ENCODE measurements around the gene COPB1. TPM values are rescaled to one million over a fixed set of nuclear protein-coding genes. Genes with fewer than 3 reads are reported as not detected.
A peak's percentile ranks its signal among the peaks of the same experiment; 100 is the strongest.

COPB1 gene
- polyA plus RNA-seq, 1 donor (not counting 4 experiments of a cell fraction or from before 2014, with no cell fraction given) = 169 TPM

- dilution Hi-C loops (cut with MboI; ENCODE audit: extremely low pct_ligation_motif_present, low sequenced_read_pairs) = no loop called here
- no peaks in the 10 kb centered on the region for H4K20me1 ChIP-seq (ENCODE audit: control insufficient read depth, extremely low read depth, insufficient read depth, low read length)
- DNase-seq (ENCODE audit: low read depth, low spot score) (no peak), FAIRE-seq (no peak)
- no peak overlapping the region for H3K4me3 ChIP-seq (ENCODE audit: control insufficient read depth in 2 of 3, extremely low read depth in 1 of 3, insufficient read depth in 2 of 3, low read depth in 1 of 3, low read length in 3 of 3)
- H3K4me2 ChIP-seq (ENCODE audit: control insufficient read depth, extremely low read depth, insufficient read depth, low read depth, low read length) = no peak overlapping the region
- H3K27me3 ChIP-seq (ENCODE audit: control insufficient read depth, extremely low read depth, insufficient read depth, low read length) = no peaks in the 10 kb centered on the region
- TF ChIP-seq CTCF (optimal IDR thresholded peaks at IDR 0.05 in 1 of 3, IDR thresholded peaks at IDR 0.05 in 1 of 3, conservative IDR thresholded peaks at IDR 0.05 in 1 of 3; ENCODE audit: extremely low read depth in 1 of 3, insufficient read depth in 2 of 3, low read length in 3 of 3) (no peak), EZH2 (IDR thresholded peaks at IDR 0.05; ENCODE audit: low read length) (no peak)
- H3K9me3 ChIP-seq (ENCODE audit: control insufficient read depth, low read depth, low read length) = no peaks in the 10 kb centered on the region
- peaks cover 48% of the 10 kb centered on the region for H3K4me1 ChIP-seq (ENCODE audit: control insufficient read depth, extremely low read depth, insufficient read depth, low read length)
- H3K9ac ChIP-seq (ENCODE audit: control insufficient read depth, extremely low read depth, insufficient read depth, low read length) = no peak overlapping the region
- peaks cover 1 to 3% of the 10 kb centered on the region in 2 experiments for H3K36me3 ChIP-seq (ENCODE audit: control insufficient read depth in 2 of 2, extremely low read depth in 1 of 2, insufficient read depth in 2 of 2, low read length in 2 of 2)
- no peaks in the 10 kb centered on the region for H3K79me2 ChIP-seq (ENCODE audit: control insufficient read depth, insufficient read depth, low read length)
- no peak overlapping the region for H3K27ac ChIP-seq (ENCODE audit: control insufficient read depth, insufficient read depth, low read length)
- H3K9me1 ChIP-seq (ENCODE audit: control insufficient read depth, extremely low read depth, insufficient read depth, low read length) = no peaks in the 10 kb centered on the region
- no peak overlapping the region for H2AFZ ChIP-seq (ENCODE audit: control insufficient read depth, low read length)
Observed at GRCh38 chr11:14444441-14445189, 55.0 kb downstream of the COPB1 start.

- H2AFZ ChIP-seq (ENCODE audit: control insufficient read depth, low read length) = no peak overlapping the region
- no peaks in the 10 kb centered on the region for H3K27me3 ChIP-seq (ENCODE audit: control insufficient read depth, extremely low read depth, insufficient read depth, low read length)
- dilution Hi-C loops (cut with MboI; ENCODE audit: extremely low pct_ligation_motif_present, low sequenced_read_pairs) = no loop called here
Observed at GRCh38 chr11:14443638-14444037, 56.0 kb downstream of the COPB1 start.

More at GRCh38 chr11:14443638-14444037, 56.0 kb downstream of the COPB1 start:
- no peak for TF ChIP-seq EZH2 (IDR thresholded peaks at IDR 0.05; ENCODE audit: low read length)
- no peak for TF ChIP-seq CTCF (optimal IDR thresholded peaks at IDR 0.05 in 1 of 3, IDR thresholded peaks at IDR 0.05 in 1 of 3, conservative IDR thresholded peaks at IDR 0.05 in 1 of 3; ENCODE audit: extremely low read depth in 1 of 3, insufficient read depth in 2 of 3, low read length in 3 of 3)
- Histone ChIP-seq H3K9me1 (ENCODE audit: control insufficient read depth, extremely low read depth, insufficient read depth, low read length) (no peaks in the 10 kb centered on the region), H3K4me2 (ENCODE audit: control insufficient read depth, extremely low read depth, insufficient read depth, low read depth, low read length) (no peak overlapping the region), H3K36me3 (ENCODE audit: control insufficient read depth in 2 of 2, extremely low read depth in 1 of 2, insufficient read depth in 2 of 2, low read length in 2 of 2) (peaks cover 1 to 3% of the 10 kb centered on the region in 2 experiments), H3K9me3 (ENCODE audit: control insufficient read depth, low read depth, low read length) (no peaks in the 10 kb centered on the region), H3K9ac (ENCODE audit: control insufficient read depth, extremely low read depth, insufficient read depth, low read length) (no peak overlapping the region), H3K27ac (ENCODE audit: control insufficient read depth, insufficient read depth, low read length) (no peak overlapping the region), H4K20me1 (ENCODE audit: control insufficient read depth, extremely low read depth, insufficient read depth, low read length) (no peaks in the 10 kb centered on the region), H3K4me1 (ENCODE audit: control insufficient read depth, extremely low read depth, insufficient read depth, low read length) (peaks cover 39% of the 10 kb centered on the region), H3K79me2 (ENCODE audit: control insufficient read depth, insufficient read depth, low read length) (no peaks in the 10 kb centered on the region), H3K4me3 (ENCODE audit: control insufficient read depth in 2 of 3, extremely low read depth in 1 of 3, insufficient read depth in 2 of 3, low read depth in 1 of 3, low read length in 3 of 3) (no peak overlapping the region)
- FAIRE-seq (peak; percentile 56), DNase-seq (ENCODE audit: low read depth, low spot score) (no peak)

All from keratinocyte (primary cell).